ENCODE results near the gene CIC.
"Not testable (repeated sequence)": the region's sequence is repeated elsewhere in the genome, so short reads cannot be mapped to it uniquely, and the experiment has no call there.

The CIC gene

DNA sequence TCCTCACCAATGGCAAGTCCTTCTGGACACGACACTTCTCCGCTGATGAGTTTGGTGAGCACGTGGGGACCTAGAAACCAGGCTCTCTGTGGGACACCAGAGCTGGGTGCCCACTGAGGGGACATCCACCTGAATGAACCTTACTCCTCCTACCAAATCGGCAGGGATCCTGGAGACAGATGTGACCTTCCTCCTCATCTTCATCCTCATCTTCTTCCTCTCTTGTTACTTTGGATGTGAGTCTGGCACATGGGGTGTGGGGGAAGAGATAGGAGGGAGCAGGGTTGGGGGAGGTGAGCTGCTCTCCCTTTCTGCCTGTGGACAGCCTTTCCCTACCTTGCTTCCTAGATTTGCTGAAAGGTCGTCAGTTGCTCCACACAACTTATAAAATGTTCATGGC is 46.0 kb downstream of the CIC start:
- no peak for DNase-seq

DNA sequence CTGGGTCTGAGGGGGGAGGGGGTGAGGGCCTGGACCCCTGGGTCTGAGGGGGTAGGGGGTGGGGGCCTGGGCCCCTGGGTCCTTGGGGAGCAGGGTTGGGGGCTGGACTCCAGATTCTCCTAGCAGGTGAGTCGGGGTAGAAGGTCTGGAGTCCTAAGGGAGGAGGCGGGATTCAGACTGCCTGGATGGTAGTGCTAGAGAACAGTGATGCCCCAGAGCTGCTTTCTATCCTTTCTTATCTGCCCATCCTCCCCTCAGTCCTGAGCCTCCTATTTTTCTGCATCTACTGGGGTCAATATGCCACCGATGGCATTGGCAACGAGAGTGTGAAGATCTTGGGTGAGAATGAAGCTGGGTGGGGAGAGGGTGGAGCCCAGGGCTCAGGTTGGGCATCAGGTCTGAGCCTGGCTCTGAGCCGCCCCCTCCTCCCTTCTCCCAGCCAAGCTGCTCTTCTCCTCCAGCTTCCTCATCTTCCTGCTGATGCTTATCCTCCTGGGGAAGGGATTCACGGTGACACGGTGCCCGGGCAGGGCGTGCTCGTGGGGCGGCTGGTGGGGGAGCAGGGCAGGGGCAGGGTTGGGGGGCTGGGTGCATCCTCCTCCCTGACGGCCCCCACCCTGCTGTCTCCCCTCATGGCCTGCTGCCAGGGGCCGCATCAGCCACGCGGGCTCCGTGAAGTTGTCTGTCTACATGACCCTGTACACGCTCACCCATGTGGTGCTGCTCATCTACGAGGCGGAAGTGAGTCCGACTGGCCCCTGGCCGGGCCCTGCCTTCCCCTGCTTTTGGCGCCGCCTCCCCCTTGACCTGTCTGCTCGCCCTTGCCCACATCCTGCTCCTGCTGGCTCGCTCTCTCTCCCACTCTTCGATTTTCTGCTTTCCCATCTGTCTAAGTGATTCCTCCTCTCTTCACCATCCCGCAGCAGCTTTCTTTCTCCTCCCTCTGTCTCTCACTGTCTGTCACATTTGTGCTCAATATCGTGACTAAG is 47.5 kb downstream of the CIC start:
- DNase-seq = no peak

DNA sequence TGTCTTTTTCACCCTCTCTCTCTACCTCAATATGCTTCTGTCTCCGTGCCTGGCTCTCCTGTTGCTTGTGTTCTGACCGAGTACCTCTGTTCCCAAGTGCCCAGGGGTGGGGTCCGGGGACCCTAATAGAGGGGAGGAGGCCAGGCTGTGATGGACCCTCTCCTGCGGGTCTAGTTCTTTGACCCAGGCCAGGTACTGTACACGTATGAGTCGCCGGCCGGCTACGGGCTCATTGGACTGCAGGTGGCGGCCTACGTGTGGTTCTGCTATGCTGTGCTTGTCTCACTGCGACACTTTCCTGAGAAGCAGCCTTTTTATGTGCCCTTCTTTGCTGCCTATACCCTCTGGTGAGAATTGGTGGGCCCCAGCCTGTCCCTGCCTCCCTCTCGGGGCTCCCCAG is 48.5 kb downstream of the CIC start:
- no peak for DNase-seq

DNA sequence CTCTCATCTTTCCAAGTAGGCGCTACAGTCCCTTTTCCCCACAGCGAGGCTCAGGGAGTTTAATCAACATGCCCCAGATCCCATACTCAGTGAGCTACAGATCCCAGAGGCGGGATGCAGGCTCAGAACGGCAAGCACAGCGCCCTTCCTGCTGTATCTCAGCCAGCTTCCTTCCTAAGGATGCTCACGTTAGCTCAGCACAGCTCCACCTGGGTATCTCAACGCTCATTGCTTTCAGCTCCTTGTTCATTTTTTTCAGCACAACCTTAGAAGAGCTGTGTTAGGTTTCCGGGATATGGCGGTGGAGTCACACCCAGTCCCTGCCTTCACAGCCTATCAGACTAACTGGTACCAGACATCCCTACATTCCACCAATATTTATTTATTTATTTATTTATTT is 53.3 kb downstream of the CIC start:
- no peak for DNase-seq

DNA sequence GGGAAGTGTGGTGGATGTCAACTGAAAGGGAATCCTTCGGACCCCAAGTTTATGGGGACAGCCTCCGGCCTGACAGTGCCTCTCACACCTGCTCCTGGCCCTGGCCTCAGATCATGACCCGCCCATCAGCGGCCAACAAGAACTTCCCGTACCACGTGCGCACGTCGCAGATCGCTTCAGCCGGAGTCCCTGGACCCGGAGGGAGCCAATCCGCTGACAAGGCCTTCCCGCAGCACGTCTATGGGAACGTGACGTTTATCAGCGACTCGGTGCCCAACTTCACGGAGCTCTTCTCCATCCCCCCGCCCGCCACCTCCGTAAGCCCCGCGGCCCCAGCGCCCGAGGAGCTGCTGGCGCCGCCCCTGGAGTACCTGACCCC is 54.4 kb downstream of the CIC start:
- no peak for DNase-seq

DNA sequence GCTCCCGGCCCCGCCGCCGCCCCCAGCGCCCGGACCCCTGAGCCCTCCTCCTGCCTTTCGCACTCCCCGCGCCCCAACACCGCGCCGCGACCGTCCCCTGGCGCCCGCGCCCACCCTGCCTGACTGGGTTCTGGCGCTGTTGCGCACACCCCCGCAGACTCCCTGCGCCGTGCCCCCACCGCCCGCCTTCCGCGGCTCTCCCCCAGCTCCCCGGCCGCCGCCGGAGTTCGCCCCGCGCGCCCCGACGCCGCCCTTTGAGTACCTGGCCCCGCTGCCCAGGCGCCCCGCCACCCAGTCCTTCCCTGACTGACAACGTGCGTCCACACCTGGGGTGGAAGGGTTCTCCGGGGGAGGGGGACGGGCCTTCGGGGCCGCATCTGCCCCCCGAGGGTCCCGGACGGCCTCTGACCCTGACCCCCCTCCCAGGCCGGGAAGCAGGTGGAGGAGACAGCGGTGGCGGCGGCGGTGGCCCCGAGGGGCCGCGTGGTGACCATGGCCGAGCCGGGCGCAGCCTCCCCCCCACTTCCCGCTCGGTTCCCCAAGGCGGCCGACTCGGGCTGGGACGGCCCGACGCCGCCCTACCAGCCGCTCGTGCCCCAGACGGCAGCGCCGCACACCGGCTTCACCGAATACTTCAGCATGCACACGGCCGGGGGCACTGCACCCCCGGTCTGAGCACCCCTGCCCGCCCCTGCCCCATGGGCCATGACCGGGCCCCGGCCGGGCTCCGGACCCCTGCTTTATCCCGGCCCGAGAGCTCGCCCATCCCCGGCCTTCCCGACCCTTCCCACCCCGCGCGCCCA is 55.0 kb downstream of the CIC start:
- DNase-seq = no peak

DNA sequence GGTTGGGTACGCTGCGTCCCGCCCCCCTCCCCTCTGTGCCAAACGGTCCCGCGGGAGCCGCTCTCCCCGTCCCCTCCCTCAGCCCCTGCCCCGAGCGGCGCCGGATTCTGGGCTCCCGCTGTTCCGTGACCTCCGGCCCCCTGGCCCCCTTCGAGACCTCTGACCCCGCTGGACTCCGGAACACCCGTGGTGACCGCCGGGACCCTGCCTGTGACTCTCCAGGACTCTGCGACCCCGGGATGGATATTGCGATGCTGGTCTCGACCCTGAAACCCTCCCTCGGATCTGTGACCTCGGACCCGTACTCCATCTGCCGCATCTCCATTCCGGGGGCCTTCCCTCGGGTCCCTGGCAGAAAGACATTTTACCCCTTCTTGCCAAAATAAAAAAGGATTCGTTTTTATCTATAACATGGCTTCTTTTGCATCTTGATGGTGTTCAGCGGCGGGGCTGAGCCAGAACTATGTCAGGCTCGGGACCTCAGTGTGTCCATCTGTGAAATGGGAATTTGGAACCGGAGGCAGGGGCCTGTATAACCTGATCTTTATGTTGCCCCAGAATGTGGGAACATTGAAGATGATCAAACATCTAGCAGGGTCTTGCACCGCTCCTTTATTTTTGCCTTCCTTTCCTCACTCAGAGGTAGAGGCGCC is 55.7 kb downstream of the CIC start:
- DNase-seq = no peak

DNA sequence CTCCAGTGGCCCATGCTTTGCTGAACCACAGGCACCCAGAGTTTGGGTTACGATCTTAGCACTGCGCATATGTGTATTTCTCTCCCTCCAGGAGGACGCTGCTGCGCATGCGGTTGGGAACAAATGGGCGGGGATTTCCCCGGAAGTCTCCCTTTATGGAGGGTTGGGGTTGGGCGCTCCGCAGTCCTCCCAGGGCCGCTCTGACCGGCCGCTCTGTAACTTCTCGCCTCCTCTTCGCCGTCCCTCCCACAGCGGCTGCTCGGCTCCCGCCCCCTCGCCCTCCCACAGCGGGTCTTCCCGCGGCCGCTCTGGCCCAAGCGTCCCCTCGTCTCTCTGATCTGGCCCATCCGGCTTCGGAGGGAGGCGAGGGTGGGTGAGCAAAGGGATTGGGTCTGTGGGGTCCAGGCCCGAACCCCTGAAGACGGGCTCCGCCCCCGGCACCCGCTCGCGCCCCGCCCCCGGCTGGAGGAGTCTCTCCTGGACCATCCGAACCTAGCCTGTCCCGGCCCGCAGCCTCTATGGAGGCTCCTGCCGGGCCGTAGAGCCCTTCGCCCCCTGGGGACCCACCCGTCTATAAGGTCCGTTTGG is 56.4 kb downstream of the CIC start, which contains the start of gene MEGF8:
MEGF8 (plus strand) TSS at position 328 of the 588 bp plus-strand sequence. CDS start 609 bp downstream, outside the sequence.
- peak; percentile 88 to 99 for DNase-seq

DNA sequence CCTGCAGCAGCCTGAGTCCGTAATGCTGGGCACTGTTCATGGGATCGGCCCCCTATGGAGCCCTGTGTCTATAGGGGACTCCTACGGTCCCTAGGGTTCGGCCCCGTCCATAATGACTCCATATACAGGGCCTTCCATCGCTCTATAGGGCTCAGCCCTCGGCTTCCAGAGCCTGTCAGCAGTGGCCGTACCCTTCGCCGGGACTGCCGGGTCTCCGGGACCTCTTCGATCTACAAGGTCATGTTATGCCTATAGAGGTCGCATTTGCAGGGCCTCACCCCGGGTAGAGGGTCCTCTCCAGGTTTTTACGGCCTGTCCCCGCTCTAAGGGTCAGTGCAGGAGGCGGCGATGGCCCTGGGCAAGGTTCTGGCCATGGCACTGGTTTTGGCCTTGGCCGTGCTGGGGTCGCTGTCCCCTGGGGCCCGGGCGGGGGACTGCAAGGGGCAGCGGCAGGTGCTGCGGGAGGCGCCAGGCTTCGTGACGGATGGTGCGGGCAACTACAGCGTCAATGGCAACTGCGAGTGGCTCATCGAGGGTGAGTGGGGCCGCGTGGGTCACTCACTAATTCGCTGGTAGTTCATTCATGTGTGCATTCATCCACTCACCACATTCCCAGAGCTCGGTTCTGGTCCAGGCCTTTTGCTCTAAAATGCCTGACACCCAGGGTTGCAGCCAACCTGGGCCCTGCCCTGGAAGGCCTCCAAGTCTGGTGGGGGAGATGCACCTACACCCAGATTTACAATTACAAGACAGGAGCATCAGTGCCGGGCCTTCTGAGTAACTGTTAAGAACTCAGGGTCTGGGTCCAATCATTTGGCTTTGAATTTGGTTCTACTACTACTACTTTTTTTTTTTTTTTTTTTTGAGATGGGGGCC is 57.1 kb downstream of the CIC start:
- DNase-seq = peak in 1 of 2 donors; percentile 51

DNA sequence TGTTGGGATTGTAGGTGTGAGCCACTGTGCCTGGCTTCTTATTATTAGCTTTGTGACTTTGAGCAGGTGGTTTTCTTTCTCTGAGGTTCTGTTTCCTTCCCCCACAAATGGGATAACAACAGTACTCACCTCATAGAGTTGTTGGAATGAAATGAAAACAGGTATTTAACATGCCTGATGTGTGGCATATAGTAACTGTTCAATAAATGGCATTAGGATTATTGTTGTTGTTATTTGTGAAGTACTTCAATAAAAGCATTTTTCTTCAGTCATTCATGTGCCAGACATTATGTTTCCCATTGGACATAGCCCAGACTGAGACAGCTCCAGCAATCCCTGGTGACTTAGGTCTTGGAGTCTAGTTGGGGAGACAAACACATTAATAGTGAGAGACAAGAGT is 57.9 kb downstream of the CIC start:
- DNase-seq = no peak

DNA sequence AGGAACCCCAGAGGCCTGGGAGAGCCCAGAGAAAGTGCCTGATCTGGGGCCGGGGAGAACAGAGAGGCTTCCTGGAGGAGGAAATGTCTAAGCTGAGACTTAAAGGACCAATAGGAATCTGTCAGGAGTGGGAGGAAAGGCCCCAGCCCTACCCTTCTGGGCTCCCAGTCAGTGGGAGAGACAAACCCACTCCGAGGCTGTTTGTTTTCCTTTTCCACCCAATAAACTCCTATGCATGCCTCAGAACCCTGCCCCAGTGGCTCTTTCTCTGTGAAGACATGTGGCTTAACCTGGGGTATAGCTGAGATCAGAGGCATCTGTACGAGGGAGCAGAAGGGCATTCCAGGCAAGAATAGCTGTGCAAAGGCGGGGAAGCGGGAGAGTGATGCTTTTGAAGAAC is 58.3 kb downstream of the CIC start:
- no peak for DNase-seq

DNA sequence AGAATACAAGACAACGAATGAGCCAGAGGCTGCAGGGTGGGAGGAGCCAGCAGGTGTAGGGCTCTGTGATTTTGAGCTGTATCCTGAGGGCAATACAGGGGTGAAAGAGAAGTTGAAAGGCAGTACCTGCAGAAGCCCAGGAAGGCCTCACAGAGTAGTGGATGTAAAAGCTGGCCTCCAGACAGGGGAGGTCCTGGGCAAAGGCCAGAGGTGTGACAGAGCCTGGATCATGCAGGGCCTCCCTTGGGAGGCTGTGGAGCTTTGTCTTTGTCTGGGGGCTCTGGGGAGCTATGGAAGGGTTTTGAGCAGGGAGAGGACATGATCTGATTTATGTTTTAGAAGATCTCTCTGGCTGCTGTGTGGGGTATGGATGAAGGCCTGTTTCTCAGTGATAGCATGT is 59.1 kb downstream of the CIC start:
- DNase-seq = no peak

DNA sequence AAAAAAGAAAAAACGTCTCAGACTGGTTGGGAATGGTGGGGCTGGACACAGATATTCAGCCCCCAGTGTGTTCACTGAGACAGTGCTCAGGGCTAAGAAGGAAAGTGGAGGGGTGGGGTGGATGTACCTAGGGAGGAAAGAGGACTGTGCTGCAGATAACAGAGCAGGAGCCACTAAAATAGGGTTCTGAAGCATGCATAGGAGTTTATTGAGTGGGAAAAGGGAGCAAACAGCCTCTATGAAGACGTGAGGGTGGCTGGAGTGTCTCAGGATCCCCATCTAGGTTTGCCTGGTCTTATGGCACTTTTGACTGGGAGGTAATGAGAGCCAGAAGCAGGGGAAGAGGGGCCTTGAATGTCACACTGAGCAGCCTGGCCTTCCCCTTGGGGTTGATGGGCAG is 59.8 kb downstream of the CIC start:
- no peak for DNase-seq

DNA sequence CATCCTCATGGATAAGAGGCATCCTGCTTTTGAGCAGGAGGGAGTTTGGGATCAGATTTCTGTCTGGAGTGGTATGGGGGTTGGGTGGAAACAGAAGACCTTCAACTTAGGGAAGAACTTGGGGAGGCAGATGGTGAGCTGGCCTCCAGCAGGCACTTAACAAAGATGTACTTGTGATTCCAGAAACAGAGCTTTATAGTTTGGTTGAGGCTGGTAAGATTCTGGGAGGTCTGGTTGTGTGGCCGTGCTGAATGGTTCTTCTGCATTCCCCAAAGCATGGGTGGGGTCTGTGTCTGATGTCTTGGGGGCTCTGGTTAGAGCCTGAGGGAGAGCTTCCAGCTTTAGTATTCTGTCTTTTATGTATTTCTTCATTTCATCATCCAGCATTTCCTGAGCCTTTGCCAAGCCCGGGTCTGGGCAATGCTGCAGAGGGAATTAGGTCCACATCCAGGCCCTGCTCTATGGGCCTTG is 61.2 kb downstream of the CIC start:
- DNase-seq = no peak

DNA sequence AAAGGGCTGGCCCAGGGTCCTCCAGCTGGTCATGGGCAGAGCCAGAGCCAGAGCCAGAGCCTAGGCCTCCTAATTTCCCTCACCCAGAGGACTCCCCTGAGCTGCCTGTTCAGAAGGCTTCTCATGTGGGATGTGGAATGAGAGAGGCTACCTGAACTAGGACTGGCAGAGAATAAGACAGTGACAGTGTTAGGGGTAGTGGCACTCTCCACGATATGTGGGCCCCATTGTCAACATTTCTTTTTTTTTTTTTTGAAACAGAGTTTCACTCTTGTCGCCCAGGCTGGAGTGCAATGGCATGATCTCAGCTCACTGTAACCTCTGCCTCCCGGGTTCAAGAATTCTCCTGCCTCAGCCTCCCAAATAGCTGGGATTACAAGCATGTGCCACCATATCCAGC is 62.3 kb downstream of the CIC start:
- not testable (repeated sequence) for DNase-seq

DNA sequence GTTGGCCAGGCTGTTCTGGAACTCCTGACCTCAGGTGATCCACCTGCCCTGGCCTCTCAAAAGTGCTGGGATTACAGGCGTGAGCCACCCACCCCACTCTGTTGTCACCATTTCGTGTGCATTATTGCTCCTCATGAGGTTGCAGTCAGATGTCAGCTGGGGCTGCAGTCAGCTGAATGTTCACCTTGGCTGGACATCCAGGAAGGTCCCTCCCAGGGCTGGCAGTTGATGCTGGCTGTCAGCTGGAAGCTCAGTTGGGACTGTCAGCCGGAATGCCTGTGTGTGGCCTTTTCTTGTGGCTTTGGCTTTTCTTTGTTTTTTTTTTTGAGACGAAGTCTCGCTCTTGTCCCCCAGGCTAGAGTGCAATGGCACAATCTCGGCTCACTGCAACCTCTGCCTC is 63.0 kb downstream of the CIC start:
- DNase-seq = no peak

DNA sequence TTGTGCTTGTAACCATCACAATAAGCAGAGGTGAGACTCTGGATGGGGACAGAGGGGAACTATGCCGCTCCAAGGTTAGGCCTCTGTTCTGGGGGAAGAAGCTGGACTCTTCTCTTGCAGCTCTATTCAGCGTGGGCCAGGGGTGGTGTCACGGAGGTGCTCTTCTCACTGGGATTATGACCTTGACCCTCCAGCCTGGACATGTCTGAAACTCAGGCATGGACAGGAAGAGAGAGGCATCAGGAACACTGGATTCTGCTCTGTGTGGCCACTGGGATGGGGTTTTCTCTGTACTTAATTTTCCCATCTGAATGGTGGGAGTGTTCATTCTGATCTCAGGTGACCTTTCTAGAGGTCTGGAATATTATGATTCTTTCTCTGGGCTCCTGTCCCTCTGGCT is 64.0 kb downstream of the CIC start:
- no peak for DNase-seq

DNA sequence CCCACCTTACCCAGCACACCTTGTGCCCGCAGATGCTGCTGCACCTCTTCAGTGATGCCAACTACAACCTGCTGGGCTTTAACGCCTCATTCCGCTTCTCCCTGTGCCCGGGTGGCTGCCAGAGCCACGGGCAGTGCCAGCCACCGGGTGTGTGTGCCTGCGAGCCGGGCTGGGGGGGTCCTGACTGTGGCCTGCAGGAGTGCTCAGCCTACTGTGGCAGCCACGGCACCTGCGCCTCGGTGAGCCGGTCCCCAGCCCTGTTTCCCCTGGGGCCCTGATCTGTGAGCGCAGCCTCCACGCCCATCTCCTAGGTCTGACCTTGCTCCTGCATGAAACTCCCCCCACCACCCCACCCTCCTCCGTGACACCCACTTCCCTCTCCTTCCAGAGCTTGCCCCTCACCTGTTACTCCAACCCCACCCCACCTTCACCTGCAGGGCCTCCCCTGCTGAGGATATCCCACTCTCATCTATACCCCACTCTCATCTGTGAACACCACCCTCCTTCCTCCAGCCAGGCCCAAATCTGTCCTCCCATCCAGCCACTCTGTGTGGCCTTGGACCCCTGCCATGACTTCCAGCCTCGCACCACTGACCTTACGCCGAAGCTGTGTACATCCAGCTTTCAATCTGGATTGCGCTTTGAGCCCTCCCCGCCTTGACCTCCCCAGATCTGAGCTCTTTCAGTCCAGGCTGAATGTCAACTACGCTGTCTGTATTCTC is 65.1 kb downstream of the CIC start:
- DNase-seq = no peak

DNA sequence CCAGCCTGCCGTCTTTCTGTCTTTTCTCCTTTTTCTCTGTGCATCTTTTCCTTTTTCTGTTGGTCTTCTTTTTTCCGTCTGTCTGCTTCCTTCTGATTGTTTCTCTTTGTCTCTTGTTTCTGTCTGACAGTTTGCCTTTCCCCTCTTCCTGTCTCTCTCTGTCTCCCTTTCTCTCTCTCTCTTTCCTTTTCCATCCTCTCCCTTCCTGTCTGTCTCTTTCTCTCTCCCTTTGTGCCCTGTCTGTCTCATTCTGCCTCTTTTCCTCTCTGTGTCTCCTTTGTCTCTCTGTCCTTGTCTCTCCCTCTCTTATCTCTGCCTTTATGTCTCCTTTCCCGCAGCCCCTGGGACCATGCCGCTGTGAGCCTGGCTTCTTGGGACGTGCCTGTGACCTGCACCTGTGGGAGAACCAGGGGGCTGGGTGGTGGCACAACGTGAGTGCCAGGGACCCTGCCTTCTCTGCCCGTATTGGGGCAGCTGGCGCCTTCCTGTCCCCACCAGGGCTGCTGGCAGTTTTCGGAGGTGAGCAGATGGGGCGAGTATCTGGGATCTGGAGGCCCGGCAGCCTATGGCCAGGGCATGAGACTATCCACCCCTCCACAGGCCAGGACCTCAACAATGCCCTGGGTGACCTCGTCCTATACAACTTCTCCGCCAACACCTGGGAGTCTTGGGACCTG is 65.8 kb downstream of the CIC start:
- no peak for DNase-seq

DNA sequence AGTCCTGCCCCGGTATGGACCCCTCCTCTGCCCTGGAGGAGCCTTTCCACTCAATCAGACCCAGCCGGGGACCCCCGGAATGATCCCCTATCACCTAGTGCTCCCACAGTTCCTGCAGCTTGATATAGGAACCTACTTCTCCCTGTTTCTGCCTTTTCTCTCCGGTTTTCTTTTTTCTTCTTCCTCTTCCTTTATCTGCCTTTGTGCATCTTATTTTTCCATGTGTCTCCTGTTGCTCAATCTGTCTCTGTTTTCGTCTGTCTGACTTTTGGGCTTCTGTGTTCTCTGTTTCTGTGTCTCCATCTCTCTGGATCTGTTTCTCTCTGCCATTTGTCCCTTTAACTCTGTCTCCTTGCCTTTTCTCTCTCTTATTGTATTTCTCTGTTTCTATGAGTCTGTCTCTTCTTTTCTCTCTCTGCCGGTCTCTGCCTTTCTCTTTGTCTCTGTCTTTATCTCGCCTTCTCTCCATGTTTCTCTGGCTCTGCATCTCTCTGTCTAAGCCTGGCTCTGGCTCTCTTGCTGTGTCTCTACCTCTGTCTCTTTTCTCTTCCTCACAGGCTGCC is 66.4 kb downstream of the CIC start:
- DNase-seq = no peak
